Measurements from ENCODE around the gene TEX14.

TEX14 gene

DNA sequence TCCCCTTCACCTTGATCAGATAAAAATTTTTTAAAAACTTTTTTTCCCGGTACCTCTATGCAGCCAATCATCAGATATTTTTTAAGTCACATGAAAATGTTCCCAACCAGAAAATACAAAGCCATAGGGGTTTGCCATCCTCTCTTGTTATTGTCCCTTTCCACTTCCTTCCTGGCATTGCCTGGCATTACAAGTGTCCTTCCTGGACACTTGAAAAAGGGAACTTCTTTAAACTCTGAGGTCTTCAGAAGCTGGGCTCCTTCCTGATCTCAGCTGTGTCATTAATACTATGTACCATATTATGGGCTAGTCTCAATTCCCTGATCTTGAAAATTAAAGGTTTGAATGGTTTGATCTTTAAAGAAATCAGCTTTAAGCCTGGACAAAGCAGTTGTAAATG is 64.9 kb downstream of the TEX14 start:
- TF ChIP-seq, protein P1, sequence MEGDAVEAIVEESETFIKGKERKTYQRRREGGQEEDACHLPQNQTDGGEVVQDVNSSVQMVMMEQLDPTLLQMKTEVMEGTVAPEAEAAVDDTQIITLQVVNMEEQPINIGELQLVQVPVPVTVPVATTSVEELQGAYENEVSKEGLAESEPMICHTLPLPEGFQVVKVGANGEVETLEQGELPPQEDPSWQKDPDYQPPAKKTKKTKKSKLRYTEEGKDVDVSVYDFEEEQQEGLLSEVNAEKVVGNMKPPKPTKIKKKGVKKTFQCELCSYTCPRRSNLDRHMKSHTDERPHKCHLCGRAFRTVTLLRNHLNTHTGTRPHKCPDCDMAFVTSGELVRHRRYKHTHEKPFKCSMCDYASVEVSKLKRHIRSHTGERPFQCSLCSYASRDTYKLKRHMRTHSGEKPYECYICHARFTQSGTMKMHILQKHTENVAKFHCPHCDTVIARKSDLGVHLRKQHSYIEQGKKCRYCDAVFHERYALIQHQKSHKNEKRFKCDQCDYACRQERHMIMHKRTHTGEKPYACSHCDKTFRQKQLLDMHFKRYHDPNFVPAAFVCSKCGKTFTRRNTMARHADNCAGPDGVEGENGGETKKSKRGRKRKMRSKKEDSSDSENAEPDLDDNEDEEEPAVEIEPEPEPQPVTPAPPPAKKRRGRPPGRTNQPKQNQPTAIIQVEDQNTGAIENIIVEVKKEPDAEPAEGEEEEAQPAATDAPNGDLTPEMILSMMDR (IDR thresholded peaks at IDR 0.05; ENCODE audit: low read depth, low read length): no peak
- Histone ChIP-seq H3K4me3 (ENCODE audit: low read depth, low read length) (no peak overlapping the region), H3K27me3 (ENCODE audit: insufficient read depth, low read depth, severe bottlenecking) (no peaks in the 10 kb centered on the region), H3K27ac (no peak overlapping the region), H3K36me3 (no peaks in the 10 kb centered on the region; the same call in 1 of the 2 replicates), H3K9me3 (ENCODE audit: severe bottlenecking) (no peaks in the 10 kb centered on the region)
- DNase-seq: no peak

DNA sequence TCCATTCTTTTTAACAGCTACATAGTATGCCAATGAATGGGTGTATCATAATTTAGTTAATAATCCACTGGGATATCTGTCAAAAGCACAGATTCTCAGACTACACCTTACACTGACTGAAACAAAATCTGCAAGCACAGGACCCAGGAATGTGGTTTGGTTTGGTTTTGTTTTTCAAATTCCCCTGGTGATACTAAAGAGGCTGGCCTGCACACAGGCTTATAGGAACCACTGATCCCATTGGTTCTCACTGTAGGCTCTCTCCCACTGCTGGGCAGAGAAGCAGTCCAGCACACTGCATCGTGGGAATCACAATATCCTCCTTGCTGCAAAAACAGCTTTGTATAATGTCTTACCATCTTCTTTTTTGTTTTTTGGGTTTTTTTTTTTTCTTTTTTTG is 67.1 kb downstream of the TEX14 start:
- Histone ChIP-seq H3K9me3 (ENCODE audit: severe bottlenecking) (no peaks in the 10 kb centered on the region), H3K27me3 (ENCODE audit: insufficient read depth, low read depth, severe bottlenecking) (no peaks in the 10 kb centered on the region), H3K4me3 (ENCODE audit: low read depth, low read length) (no peak overlapping the region), H3K27ac (no peak overlapping the region), H3K36me3 (no peaks in the 10 kb centered on the region; the same call in 1 of the 2 replicates)
- TF ChIP-seq, protein P1 (IDR thresholded peaks at IDR 0.05; ENCODE audit: low read depth, low read length): no peak
- no peak for DNase-seq

DNA sequence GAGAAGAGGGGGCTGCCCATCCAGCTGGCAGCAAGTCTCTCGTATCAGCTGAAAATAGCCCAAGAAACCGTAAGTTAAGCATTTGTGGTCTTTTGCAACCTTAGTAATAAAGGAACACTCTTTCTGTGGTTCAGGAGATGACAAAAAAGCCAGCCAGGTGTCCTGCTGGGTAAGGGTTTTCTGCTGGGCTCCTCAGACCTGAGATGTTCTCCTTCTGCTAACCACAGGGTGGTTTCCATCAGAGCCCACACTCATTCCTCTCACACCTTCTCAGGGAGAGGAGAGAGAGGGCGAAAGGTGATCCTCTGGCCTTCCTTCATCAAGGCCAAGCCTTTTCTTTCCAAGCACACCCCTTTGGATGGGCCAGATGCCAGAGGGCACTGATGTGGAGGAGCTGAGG is 70.7 kb downstream of the TEX14 start:
- Histone ChIP-seq H3K4me3 (ENCODE audit: low read depth, low read length) (no peak overlapping the region), H3K9me3 (ENCODE audit: severe bottlenecking) (no peaks in the 10 kb centered on the region), H3K27me3 (ENCODE audit: insufficient read depth, low read depth, severe bottlenecking) (no peaks in the 10 kb centered on the region), H3K27ac (no peak overlapping the region), H3K36me3 (no peaks in the 10 kb centered on the region; the same call in 1 of the 2 replicates)
- no peak for DNase-seq
- TF ChIP-seq, protein P1 (IDR thresholded peaks at IDR 0.05; ENCODE audit: low read depth, low read length): no peak

DNA sequence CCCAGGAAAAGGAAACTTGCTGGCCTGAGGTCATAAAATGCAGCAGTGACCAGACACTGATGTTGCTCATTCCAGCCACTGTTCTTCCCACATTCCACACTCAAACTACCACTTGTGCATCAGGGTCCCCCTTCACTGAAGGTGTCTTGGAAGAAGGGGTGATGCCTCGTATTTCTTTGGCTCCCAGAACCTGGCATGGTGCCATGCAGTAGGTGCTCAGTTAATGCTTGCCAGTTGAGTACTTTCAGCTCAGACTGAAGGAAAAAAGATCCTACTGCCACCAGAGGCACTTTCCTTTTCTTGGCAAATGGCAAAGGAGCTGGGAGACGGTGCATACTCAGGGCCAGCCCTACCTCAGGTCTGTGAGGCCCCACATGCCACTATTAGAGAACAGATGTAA is 73.5 kb downstream of the TEX14 start:
- Histone ChIP-seq H3K4me3 (ENCODE audit: low read depth, low read length) (no peak overlapping the region), H3K9me3 (ENCODE audit: severe bottlenecking) (no peaks in the 10 kb centered on the region), H3K27ac (no peak overlapping the region), H3K27me3 (ENCODE audit: insufficient read depth, low read depth, severe bottlenecking) (no peaks in the 10 kb centered on the region), H3K36me3 (no peaks in the 10 kb centered on the region)
- DNase-seq: no peak
- TF ChIP-seq, protein P1 (IDR thresholded peaks at IDR 0.05; ENCODE audit: low read depth, low read length): no peak

DNA sequence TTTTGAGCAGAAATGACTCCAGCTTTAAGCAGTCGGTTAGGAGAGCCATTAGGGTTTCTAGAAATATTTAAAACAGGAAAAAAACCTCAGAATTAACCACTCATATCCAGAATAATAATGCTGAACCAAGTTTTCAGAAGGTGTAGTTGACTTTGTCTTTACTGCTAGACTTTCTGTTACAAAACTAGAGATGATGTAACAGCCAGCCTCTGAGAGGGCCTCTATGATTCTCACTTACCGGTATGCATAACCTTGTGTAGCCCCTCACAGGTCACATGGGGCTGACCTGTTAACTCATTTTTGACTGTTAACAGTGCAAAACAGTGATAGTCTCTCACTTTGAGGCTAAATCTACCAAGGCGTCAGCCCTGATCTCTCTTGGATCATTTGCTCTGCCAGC is 74.3 kb downstream of the TEX14 start:
- H3K27me3 ChIP-seq (ENCODE audit: insufficient read depth, low read depth, severe bottlenecking): no peaks in the 10 kb centered on the region
- TF ChIP-seq, protein P1 (IDR thresholded peaks at IDR 0.05; ENCODE audit: low read depth, low read length): no peak
- no peak overlapping the region for H3K4me3 ChIP-seq (ENCODE audit: low read depth, low read length)
- no peaks in the 10 kb centered on the region for H3K9me3 ChIP-seq (ENCODE audit: severe bottlenecking)
- no peak overlapping the region for H3K27ac ChIP-seq
- no peaks in the 10 kb centered on the region for H3K36me3 ChIP-seq
- no peak for DNase-seq
